ENCODE results near the gene LRRC53.

DNA sequence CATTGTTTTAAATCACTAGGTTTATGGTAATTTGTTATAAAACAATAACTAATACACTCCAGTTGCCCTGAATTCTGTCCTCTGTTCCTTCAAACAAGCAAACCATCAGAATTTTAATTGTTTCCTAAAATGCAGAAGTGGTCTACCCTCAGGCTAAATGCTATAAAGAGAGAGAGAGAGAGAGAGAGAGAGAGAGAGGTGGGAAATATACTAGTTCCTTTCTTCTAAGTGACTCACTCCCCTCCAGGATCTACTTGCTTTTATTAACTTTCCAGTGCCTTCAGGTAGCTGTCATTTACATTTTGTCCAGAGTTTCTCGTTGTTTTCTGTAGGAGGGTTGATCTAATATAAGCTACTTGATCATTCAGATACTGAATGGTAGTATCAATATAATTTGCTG is 26.4 kb downstream of the LRRC53 start:
- TF ChIP-seq, protein P1, sequence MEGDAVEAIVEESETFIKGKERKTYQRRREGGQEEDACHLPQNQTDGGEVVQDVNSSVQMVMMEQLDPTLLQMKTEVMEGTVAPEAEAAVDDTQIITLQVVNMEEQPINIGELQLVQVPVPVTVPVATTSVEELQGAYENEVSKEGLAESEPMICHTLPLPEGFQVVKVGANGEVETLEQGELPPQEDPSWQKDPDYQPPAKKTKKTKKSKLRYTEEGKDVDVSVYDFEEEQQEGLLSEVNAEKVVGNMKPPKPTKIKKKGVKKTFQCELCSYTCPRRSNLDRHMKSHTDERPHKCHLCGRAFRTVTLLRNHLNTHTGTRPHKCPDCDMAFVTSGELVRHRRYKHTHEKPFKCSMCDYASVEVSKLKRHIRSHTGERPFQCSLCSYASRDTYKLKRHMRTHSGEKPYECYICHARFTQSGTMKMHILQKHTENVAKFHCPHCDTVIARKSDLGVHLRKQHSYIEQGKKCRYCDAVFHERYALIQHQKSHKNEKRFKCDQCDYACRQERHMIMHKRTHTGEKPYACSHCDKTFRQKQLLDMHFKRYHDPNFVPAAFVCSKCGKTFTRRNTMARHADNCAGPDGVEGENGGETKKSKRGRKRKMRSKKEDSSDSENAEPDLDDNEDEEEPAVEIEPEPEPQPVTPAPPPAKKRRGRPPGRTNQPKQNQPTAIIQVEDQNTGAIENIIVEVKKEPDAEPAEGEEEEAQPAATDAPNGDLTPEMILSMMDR (IDR thresholded peaks at IDR 0.05; ENCODE audit: low read length), result no peak
- no peak for TF ChIP-seq EZH2 (optimal IDR thresholded peaks at IDR 0.05; ENCODE audit: low read depth, low read length)

Data from MM.1S (cell line).